A673 (cell line): ENCODE results near the gene TNFAIP2.

Experiments
- CTCF ChIP-seq: fragments of 300-800, 200-600 bp; sonication (generic); conservative IDR thresholded peaks from 2 replicates; pipeline ENCODE4 v1.5.1; 2017; ENCODE audit warnings: low read depth, mild to moderate bottlenecking, antibody characterized with exemption, low read length, moderate library complexity, mixed read lengths
- EZH2 ChIP-seq: fragments of 200-600 bp; sonication (generic); IDR thresholded peaks from 2 replicates; pipeline ENCODE4 v1.6.1; 2017; ENCODE audit warnings: borderline replicate concordance, low read depth, mild to moderate bottlenecking, mixed read lengths, antibody characterized with exemption, low read length; ENCODE audit not compliant: poor library complexity, severe bottlenecking

- TF ChIP-seq EZH2 = no peak
- no peak for TF ChIP-seq CTCF
Observed at GRCh38 chr14:103118018-103118662, 5.1 kb upstream of the TNFAIP2 start.
